Type B pancreatic cell (in vitro differentiated cells): ENCODE results near the gene FIS1. TPM values are rescaled to one million over a fixed set of nuclear protein-coding genes. Genes with fewer than 3 reads are reported as not detected.

ENCODE experiments used
- DNase-seq: peaks from one replicate; pipeline ENCODE4 v3.0.0; 2021; ENCODE audit warnings: mixed read lengths; ENCODE audit not compliant: unreplicated experiment; ENCODE audit errors: extremely low spot score
- H3K27ac Mint-ChIP-seq: 2 replicates; pipeline ENCODE4 v1.8.0; 2021; ENCODE audit warnings: mild to moderate bottlenecking, mixed read lengths
- H3K27me3 Mint-ChIP-seq: 2 replicates; pipeline ENCODE4 v1.8.0; 2021; ENCODE audit warnings: mixed read lengths
- H3K36me3 Mint-ChIP-seq: 2 replicates; pipeline ENCODE4 v1.8.0; 2021; ENCODE audit warnings: mixed read lengths
- H3K4me1 Mint-ChIP-seq: one replicate; pipeline ENCODE4 v1.8.0; 2021; ENCODE audit warnings: mixed read lengths; ENCODE audit not compliant: unreplicated experiment
- H3K4me3 Mint-ChIP-seq: 2 replicates; pipeline ENCODE4 v1.8.0; 2021; ENCODE audit warnings: mild to moderate bottlenecking, mixed read lengths
- H3K9me3 Mint-ChIP-seq: 2 replicates; pipeline ENCODE4 v1.8.0; 2021; ENCODE audit warnings: mixed read lengths
- CTCF ChIP-seq: fragments of 200-600 bp; sonication (generic); conservative IDR thresholded peaks from 2 replicates; pipeline ENCODE4 v1.5.0; 2021; ENCODE audit warnings: antibody characterized with exemption, mild to moderate bottlenecking
- total RNA-seq: library from RNA; stranded (reverse); gene quantifications from 2 replicates; pipeline ENCODE4 v1.2.1, GENCODE V29; 2021; ENCODE audit warnings: low replicate concordance

Gene FIS1
- total RNA-seq, 1 donor from 2014 or later = 110 TPM

GRCh38 chr7:101239951-101240220 lies 5.0 kb downstream of the FIS1 start:
- no peak overlapping the region for H3K27ac Mint-ChIP-seq
- H3K9me3 Mint-ChIP-seq = no peaks in the 10 kb centered on the region
- no peak for TF ChIP-seq CTCF
- peaks cover 8% of the 10 kb centered on the region for H3K4me1 Mint-ChIP-seq
- H3K36me3 Mint-ChIP-seq = no peaks in the 10 kb centered on the region
- DNase-seq = no peak
- H3K27me3 Mint-ChIP-seq = no peaks in the 10 kb centered on the region
- H3K4me3 Mint-ChIP-seq = no peak overlapping the region

GRCh38 chr7:101239191-101239950 lies 5.5 kb downstream of the FIS1 start:
- Mint-ChIP-seq H3K4me3 (no peak overlapping the region), H3K27me3 (no peaks in the 10 kb centered on the region), H3K27ac (no peak overlapping the region), H3K4me1 (peaks cover 6% of the 10 kb centered on the region), H3K9me3 (no peaks in the 10 kb centered on the region), H3K36me3 (no peaks in the 10 kb centered on the region)
- no peak for TF ChIP-seq CTCF
- DNase-seq = no peak

GRCh38 chr7:101238226-101239182 lies 6.4 kb downstream of the FIS1 start:
- no peaks in the 10 kb centered on the region for H3K27me3 Mint-ChIP-seq
- peaks cover 2% of the 10 kb centered on the region for H3K4me1 Mint-ChIP-seq
- no peak overlapping the region for H3K27ac Mint-ChIP-seq
- no peaks in the 10 kb centered on the region for H3K9me3 Mint-ChIP-seq
- no peak for TF ChIP-seq CTCF
- DNase-seq = no peak
- H3K36me3 Mint-ChIP-seq = no peaks in the 10 kb centered on the region
- H3K4me3 Mint-ChIP-seq = no peak overlapping the region

GRCh38 chr7:101237206-101238067 lies 7.4 kb downstream of the FIS1 start, which contains the start of gene CLDN15:
TSS of gene CLDN15 (minus strand) at chr7:101237802. CDS start at chr7:101237581, 221 bp downstream.
- H3K4me3 Mint-ChIP-seq = no peak within 1 kb of the TSS
- H3K36me3 Mint-ChIP-seq = no peaks in the 10 kb centered on the region
- H3K27ac Mint-ChIP-seq = no peak within 1 kb of the TSS
- H3K27me3 Mint-ChIP-seq = no peaks in the 10 kb centered on the region
- no peaks in the 10 kb centered on the region for H3K4me1 Mint-ChIP-seq
- no peaks in the 10 kb centered on the region for H3K9me3 Mint-ChIP-seq
- DNase-seq = no peak
- TF ChIP-seq CTCF = no peak

- Mint-ChIP-seq H3K4me3 (no peak overlapping the region), H3K4me1 (peaks cover 5% of the 10 kb centered on the region), H3K27me3 (no peaks in the 10 kb centered on the region), H3K36me3 (no peaks in the 10 kb centered on the region), H3K27ac (no peak overlapping the region), H3K9me3 (no peaks in the 10 kb centered on the region)
- DNase-seq = no peak
- no peak for TF ChIP-seq CTCF
Measured at GRCh38 chr7:101236292-101236835, 8.5 kb downstream of the FIS1 start.
